Activated naive CD4-positive, alpha-beta T cell treated with anti-CD3 and anti-CD28 coated beads, Interleukin-2, amount 50 U/mL, for 24 hours (primary cell): ENCODE measurements around the gene PISD.
"Not testable (repeated sequence)": the region's sequence is repeated elsewhere in the genome, so short reads cannot be mapped to it uniquely, and the experiment has no call there.

Source experiments
- H3K27ac Mint-ChIP-seq: one replicate; pipeline ENCODE4 v1.8.0; 2021; ENCODE audit warnings: mild to moderate bottlenecking, mixed read lengths
- H3K27me3 Mint-ChIP-seq: one replicate; pipeline ENCODE4 v1.8.0; 2021; ENCODE audit warnings: mixed read lengths
- H3K36me3 Mint-ChIP-seq: one replicate; pipeline ENCODE4 v1.8.0; 2021; ENCODE audit warnings: mixed read lengths
- H3K4me1 Mint-ChIP-seq: one replicate; pipeline ENCODE4 v1.8.0; 2021; ENCODE audit warnings: mixed read lengths
- H3K4me3 Mint-ChIP-seq: one replicate; pipeline ENCODE4 v1.8.0; 2021; ENCODE audit warnings: mild to moderate bottlenecking, mixed read lengths
- H3K9me3 Mint-ChIP-seq: one replicate; pipeline ENCODE4 v1.8.0; 2021; ENCODE audit warnings: mixed read lengths

PISD gene

DNA sequence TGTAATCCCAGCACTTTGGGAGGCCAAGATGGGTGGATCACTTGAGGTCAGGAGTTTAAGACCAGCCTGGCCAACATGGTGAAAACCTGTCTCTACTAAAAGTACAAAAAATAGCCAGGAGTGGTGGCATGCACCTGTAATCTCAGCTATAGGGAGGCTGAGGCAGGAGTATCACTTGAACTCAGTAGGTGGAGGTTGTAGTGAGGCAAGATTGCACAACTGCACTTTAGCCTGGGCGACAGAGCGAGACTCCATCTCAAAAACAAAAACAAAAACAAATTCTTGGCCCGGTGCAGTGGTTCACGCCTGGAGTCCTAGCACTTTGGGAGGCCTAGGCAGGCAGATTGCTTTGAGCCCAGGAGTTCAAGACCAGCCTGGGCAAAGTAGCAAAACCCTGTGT is 6.8 kb upstream of the PISD start:
- not testable (repeated sequence) for H3K4me3 Mint-ChIP-seq, H3K36me3 Mint-ChIP-seq, H3K27ac Mint-ChIP-seq, H3K27me3 Mint-ChIP-seq, H3K9me3 Mint-ChIP-seq, H3K4me1 Mint-ChIP-seq

DNA sequence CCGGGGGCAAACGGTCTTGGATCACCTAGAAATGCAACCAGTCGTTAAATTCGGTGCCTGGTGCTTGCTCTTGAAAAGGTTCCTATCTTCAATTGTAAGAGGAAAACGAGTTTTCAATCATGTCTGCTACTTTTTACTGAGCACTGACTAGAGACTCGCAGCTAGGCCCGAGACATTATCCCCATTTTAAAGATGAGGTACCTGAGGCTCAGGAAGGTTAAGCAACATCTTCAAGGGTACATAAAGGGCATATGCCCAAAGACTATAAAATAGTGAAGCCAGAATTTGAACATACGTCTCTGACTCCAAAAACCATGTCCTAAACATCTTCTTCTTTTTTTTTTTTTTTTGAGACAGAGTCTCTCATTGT is 638 bp upstream of the PISD start:
- Mint-ChIP-seq H3K27ac (peak overlapping the region; percentile 96), H3K4me1 (peaks cover 46% of the 10 kb centered on the region), H3K9me3 (no peaks in the 10 kb centered on the region), H3K36me3 (peaks cover 5% of the 10 kb centered on the region), H3K4me3 (peak overlapping the region; percentile 94), H3K27me3 (no peaks in the 10 kb centered on the region)

DNA sequence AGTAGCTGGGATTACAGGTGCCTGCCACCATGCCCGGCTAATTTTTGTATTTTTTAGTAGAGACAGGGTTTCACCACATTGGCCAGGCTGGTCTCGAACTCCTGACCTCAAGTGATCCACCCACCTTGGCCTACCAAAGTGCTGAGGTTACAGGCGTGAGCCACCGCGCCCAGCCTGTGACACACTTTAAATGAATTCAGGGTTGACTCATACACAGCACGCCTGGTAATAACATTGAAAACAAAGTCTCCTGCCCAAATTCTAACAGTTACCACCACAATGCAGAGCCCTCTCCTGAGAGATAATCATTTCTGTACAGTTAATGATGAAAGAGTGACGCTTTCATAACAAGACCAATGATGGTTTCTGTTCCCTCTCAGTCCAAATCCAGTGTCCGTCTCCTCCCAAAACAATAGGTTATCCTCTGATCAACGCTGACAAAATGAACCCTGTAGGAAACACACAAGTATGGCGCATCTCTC is 1.1 kb downstream of the PISD start:
- Mint-ChIP-seq H3K4me1 (peaks cover 51% of the 10 kb centered on the region), H3K4me3 (peak overlapping the region; percentile 94), H3K27ac (peak overlapping the region; percentile 96)
- H3K9me3 Mint-ChIP-seq, H3K27me3 Mint-ChIP-seq, H3K36me3 Mint-ChIP-seq: not testable (repeated sequence)

DNA sequence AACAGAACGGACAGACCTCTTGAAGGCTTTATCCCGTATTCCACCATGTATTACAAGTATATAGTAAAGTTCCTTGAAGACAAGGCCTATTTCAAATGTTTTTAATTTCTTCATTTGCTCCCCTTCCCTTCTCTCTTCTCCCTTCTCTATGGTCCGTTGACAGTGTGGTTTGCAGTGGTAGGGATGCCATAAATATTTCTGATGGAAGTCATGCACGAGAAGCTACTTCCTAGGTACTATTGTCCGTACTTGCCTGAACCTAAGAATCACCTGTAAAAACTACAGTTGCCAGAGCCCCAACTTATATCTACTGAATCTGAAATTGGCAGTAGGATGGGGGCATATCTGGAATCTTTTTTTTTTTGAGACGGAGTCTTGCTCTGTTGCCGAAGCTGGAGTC is 2.8 kb downstream of the PISD start:
- Mint-ChIP-seq H3K4me1 (peaks cover 50% of the 10 kb centered on the region), H3K4me3 (no peak overlapping the region), H3K36me3 (peaks cover 5% of the 10 kb centered on the region), H3K27me3 (no peaks in the 10 kb centered on the region), H3K27ac (no peak overlapping the region), H3K9me3 (no peaks in the 10 kb centered on the region)

DNA sequence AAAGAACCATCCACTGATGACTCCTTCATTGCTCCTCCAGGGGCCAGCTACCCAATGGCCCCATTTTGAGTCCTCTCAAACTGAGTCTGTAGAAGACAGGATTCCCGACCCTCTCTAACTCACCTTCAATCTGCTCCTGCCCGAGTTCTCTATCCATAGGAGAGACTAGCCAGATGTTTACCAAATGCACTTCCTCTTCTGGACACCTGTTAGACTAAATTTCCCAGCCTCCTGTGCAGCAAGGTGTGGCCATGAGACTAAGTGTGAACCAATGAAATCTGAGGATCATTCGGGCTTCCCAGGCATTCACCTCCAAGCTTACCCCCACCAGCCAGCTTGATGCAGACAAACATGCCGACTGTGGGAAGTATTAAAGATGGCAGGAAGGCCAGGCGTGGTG is 7.6 kb downstream of the PISD start:
- Mint-ChIP-seq H3K36me3 (peaks cover 2% of the 10 kb centered on the region), H3K27ac (peak overlapping the region; percentile 36), H3K4me1 (peaks cover 32% of the 10 kb centered on the region), H3K27me3 (no peaks in the 10 kb centered on the region), H3K4me3 (no peak overlapping the region), H3K9me3 (no peaks in the 10 kb centered on the region)

DNA sequence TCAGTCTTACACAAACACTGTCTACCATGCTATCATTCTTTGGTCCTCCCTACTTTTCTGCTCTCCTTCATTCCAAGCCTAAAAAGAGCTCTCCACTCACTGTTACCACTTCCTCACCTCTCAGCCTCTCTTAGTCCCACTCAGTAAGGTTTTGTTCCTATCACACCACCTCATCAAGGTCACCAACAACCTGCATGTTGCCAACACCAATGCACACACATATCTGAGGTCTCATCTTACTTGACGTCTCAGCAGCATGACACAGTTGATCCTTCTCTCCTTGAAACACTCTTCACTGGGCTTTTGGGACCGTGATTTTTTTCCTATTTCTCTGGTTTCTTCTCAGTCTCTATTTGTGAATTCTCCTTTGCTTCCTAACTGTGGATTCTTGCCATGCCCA is 8.1 kb downstream of the PISD start:
- no peak overlapping the region for H3K4me3 Mint-ChIP-seq
- peaks cover 27% of the 10 kb centered on the region for H3K4me1 Mint-ChIP-seq
- peak overlapping the region; percentile 18 for H3K27ac Mint-ChIP-seq
- H3K36me3 Mint-ChIP-seq: peaks cover 5% of the 10 kb centered on the region
- H3K9me3 Mint-ChIP-seq: no peaks in the 10 kb centered on the region
- H3K27me3 Mint-ChIP-seq: no peaks in the 10 kb centered on the region

DNA sequence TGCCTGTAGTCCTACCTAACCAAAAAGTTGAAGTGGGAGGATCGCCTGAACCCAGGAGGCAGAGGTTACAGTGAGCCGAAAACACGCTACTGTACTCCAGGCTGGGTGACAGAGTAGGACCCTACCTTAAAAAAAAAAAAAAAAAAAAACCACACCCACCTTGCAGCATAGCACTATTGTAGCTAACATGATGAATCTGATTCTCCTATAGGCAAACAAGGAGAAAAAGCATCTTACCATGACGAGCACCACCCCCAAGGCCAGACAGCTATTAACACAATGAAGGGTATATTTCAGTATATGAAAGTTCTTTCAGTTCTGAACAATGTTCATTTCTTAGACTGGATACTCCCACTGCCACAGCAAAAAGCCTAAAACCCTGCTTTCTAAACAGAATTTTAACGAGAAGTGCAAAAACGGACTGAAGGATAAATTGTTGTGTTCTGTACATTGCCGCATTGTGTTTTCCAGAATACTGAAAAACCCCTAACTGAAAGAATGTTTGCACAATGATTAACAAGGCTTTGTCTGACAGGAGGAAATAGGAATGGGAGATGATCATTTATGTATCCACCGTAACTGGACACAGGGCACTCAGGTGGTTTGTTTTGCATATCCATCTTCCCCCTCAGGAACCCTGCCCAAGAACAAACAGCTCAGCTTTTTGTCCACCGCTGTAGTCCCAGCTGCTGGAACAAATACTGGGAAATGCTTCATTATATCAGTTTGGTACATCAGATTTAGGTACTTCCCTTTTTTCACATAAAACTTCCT is 8.9 kb downstream of the PISD start:
- peaks cover 23% of the 10 kb centered on the region for H3K4me1 Mint-ChIP-seq
- H3K4me3 Mint-ChIP-seq: no peak overlapping the region
- no peak overlapping the region for H3K27ac Mint-ChIP-seq
- H3K27me3 Mint-ChIP-seq: no peaks in the 10 kb centered on the region
- H3K36me3 Mint-ChIP-seq: peaks cover 8% of the 10 kb centered on the region
- H3K9me3 Mint-ChIP-seq: no peaks in the 10 kb centered on the region

DNA sequence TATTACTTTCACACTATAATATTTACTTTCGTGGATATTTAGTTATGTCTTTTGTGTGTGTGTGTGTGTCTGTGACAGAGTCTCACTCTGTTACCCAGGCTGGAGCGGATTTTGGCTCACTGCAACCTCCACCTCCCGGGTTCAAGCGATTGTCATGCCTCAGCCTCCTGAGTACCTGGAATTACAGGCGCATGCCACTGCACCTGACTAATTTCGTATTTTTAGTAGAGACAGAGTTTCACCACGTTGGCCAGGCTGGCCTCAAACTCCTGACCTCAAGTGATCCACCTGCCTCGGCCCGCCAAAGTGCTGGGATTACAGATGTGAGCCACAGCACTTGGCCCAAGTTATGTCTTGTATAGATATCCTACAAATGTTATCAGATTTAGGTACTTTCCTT is 9.9 kb downstream of the PISD start:
- no peak overlapping the region for H3K27ac Mint-ChIP-seq
- peaks cover 24% of the 10 kb centered on the region for H3K4me1 Mint-ChIP-seq
- H3K4me3 Mint-ChIP-seq: no peak overlapping the region
- peaks cover 6% of the 10 kb centered on the region for H3K36me3 Mint-ChIP-seq
- no peaks in the 10 kb centered on the region for H3K27me3 Mint-ChIP-seq
- H3K9me3 Mint-ChIP-seq: no peaks in the 10 kb centered on the region

DNA sequence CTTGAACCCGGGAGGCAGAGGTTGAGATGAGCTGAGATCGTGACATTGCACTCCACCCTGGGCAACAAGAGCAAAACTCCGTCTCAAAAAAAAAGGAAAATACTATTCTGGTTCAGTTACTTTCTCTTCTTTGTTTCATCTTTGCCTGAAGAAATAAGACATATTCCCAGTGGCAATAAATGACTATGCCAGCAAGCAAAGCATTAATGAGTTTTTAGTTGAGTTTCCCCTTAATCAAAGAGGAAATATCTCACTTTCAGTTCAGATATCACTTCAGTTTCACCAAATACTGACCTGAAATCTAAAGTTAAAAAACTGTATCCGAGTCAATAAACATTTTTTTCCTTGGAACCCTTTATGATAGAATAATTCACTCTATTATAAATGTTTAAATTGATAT is 10.4 kb downstream of the PISD start:
- Mint-ChIP-seq H3K27ac (peak overlapping the region; percentile 47), H3K36me3 (peaks cover 9% of the 10 kb centered on the region), H3K4me1 (peaks cover 27% of the 10 kb centered on the region), H3K9me3 (no peaks in the 10 kb centered on the region), H3K27me3 (no peaks in the 10 kb centered on the region), H3K4me3 (no peak overlapping the region)

DNA sequence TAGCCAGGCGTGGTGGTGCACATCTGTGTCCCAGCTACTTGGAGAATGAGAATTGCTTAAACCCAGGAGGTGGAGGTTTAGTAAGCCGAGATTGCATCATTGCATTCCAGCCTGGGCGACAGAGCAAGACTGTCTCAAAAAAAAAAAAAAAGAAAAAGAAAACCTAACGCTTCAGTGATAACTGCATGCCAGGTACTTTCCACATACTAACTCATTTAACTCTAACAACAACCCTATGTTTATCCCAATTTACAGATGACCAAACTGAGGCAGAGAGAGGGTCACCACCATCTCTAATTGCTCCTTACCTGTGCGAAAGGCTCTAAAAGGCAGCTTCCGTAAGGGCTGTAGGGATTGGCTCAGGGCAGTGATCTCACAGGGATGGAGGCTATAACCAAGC is 11.6 kb downstream of the PISD start:
- no peaks in the 10 kb centered on the region for H3K27me3 Mint-ChIP-seq
- H3K9me3 Mint-ChIP-seq: no peaks in the 10 kb centered on the region
- H3K4me1 Mint-ChIP-seq: peaks cover 33% of the 10 kb centered on the region
- no peak overlapping the region for H3K27ac Mint-ChIP-seq
- H3K4me3 Mint-ChIP-seq: no peak overlapping the region
- H3K36me3 Mint-ChIP-seq: peaks cover 9% of the 10 kb centered on the region

DNA sequence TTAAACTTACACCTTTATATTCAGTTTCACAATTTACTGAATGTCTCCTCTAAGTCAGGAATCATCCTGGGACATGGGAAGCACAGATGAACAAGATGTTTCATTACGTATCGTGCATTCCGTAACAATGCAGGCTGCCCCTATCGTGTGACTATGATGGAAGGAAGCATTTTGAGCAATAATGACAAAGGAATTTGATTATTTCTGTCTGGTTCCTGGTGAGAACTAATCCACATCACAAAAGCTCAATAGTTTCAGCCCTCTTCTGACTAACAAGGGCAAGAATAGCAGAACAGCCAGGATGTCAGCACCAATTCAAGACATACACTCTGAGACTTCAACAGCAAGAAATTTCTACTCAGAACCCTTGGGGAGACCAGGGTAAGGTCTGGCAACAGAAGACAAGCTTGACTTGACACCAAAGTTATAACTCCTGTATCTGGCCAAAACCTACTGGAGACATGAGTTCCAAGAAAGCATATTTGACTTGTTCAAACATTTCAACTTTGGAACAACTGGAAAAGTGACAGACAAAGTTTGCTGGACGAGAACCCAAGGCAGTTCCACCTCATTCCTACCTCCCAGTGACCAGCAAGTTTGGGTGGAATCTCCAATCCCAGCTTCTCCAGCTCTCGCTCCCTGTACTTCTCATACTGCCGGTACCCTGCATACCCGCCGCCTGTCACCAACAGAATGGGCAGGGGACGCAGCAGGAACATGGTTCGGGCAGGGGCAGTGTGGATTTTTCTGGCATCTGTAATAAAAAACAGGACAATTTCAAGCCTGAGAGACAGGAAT is 14.3 kb downstream of the PISD start:
- Mint-ChIP-seq H3K36me3 (peaks cover 9% of the 10 kb centered on the region), H3K4me1 (peaks cover 29% of the 10 kb centered on the region), H3K27me3 (no peaks in the 10 kb centered on the region), H3K4me3 (no peak overlapping the region), H3K27ac (no peak overlapping the region), H3K9me3 (no peaks in the 10 kb centered on the region)

DNA sequence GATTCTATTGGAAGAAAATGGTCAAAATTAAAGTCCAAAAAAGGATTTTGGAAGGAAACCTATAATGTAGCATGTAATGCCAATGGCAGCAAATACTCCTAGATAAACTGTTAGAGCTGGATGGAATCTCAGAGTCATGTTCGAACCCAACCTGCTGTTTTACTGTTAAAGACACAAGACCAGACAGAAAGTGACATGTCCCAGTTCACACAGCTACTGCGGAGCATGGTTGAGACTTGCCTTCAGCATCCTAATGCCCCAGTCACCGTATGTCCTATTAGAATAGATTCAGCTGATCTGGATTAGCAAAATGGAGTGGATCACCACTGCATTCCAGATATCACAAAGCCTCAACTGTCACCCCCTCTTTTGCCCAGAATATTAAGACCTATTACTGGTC is 14.9 kb downstream of the PISD start:
- H3K9me3 Mint-ChIP-seq: no peaks in the 10 kb centered on the region
- H3K36me3 Mint-ChIP-seq: peaks cover 9% of the 10 kb centered on the region
- H3K27me3 Mint-ChIP-seq: no peaks in the 10 kb centered on the region
- H3K4me3 Mint-ChIP-seq: peak overlapping the region; percentile 57
- peak overlapping the region; percentile 93 for H3K27ac Mint-ChIP-seq
- H3K4me1 Mint-ChIP-seq: peaks cover 29% of the 10 kb centered on the region

DNA sequence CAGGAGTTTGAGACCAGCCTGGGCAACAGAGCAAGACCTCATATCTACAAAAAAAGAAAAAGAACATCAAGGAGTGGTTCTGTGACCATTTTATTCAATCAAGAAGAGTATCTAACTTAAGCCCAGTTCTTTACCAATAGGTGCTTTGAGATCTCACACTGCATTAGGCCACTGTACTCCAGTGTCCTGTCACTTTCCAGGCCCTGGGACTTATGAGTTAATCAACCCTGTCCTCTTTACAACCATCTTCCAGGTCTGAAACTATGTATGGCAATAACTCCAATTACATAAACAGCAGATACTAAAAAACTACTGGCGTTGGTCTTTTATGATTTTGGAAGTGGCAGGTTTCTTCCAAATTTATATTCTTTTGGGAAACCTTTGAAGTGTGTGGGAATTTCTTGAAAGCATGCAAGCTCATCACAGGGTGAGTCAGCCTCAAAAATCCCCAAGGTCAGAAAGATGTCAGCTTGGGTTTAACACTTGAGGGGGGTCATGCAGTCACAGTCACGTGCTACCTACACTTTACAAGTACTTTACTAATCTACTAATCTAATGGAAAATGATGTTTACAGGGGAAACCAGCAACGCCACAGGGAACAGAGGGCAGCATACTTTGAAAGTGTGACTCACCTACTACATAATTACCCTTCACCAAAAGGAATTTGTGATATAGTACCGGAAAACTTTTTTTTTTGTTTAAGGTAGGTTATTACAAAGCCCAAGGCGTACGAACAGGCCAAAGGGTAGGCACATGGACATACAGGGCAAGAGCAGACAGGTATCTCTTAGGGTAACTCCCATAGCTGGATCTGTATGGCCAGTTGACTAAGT is 15.6 kb downstream of the PISD start:
- Mint-ChIP-seq H3K4me1 (peaks cover 30% of the 10 kb centered on the region), H3K27ac (peak overlapping the region; percentile 93), H3K9me3 (no peaks in the 10 kb centered on the region), H3K4me3 (peak overlapping the region; percentile 57), H3K27me3 (no peaks in the 10 kb centered on the region), H3K36me3 (peaks cover 9% of the 10 kb centered on the region)

DNA sequence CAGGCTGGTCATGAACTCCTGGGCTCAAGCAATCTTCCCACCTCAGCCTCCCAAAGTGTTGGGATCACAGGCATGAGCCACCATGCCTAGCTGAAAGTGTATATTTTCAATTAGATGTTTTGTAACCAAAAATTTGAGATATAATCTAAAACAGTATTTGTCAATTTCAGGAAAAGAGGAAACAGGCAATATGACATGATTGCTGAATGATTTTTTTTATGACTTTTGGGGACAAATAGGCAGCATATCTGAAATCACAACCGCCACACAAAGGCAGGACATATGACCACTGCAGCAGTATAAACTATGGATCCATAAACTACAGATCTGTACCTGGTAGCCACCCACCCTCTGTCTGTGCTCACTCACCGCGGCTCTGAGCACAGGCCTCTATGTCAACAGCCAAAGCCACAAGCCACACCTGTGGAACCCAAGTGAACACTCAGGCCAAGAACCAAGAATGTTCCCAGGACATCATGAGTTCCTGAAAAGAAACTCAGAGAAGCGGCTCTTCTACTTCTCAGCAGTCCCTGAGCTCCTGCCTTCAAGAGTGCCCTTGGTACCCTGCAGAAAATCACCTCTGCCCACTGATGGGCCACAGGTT is 22.5 kb downstream of the PISD start:
- Mint-ChIP-seq H3K4me3 (no peak overlapping the region), H3K27me3 (no peaks in the 10 kb centered on the region), H3K36me3 (peaks cover 6% of the 10 kb centered on the region), H3K4me1 (peaks cover 41% of the 10 kb centered on the region), H3K9me3 (no peaks in the 10 kb centered on the region), H3K27ac (peak overlapping the region; percentile 30)

DNA sequence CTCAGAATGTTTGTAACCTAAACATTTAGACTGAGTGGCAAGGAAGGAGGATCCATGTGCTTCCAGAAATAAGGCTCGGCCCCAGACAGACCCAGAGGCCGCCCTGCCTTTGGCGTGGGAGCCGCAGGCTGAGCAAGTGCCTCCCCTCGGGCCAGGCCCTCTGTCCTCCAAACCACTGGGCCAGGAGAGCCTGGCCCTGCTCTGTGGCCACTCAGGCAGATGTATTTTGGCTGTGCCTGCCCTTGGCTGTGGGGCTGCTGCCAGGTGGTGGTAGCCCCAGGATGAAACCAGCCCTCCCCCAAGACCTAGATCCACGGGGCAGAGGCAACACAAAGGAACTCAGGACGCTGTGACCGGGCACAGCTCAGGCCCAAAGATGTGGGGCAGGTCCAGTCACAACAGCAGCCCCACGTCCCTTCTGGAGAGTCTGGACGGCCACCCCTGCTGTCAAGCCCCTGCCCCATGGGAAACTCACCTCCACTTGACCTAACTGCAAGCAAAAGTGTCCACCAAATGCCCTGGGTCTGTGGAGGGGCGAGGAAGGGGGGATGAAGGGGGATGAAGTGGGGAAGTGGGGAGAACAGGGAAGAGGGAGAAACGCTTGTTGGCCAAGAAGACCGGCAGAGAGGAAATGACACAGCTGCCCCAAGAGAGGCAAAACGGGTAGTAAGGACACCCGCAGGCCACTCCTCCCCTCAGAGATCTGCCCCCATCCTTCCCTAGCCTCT is 24.0 kb downstream of the PISD start:
- Mint-ChIP-seq H3K36me3 (peaks cover 8% of the 10 kb centered on the region), H3K27ac (peak overlapping the region; percentile 84), H3K9me3 (no peaks in the 10 kb centered on the region), H3K27me3 (no peaks in the 10 kb centered on the region), H3K4me3 (peak overlapping the region; percentile 39), H3K4me1 (peaks cover 40% of the 10 kb centered on the region)
